Stimulated activated CD4-positive, alpha-beta T cell treated with anti-CD3 and anti-CD28 coated beads, TNF-alpha, amount 100 ng/mL, for 1 hour (primary cell): Measurements from ENCODE around the gene ZBTB40.

Experiments
- DNase-seq, 3 donors: peaks; one replicate each; pipeline ENCODE4 v3.0.0-alpha.2; 2020; ENCODE audit warnings: low read depth in 3 of 3, low spot score in 1 of 3

Gene ZBTB40

DNA sequence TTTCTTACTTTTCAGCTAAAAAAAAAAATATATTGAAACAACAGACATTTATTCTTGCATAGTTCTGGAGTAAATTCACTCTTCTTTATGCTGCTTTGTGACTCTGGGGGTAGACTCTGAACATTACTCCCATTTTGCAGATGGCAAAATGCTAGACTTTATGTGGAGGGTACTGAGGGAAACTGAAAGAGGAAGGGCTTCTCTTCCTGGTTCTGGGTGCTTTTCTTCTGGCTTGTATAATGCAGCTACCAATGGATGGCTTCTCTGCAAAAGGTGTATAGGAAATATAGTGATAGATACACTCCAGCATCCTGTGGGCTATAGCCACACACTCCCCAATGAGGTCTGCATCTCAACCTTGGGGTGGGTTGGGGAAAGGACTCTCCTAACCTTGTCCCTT is 19.7 kb upstream of the ZBTB40 start:
- DNase-seq, result no peak

DNA sequence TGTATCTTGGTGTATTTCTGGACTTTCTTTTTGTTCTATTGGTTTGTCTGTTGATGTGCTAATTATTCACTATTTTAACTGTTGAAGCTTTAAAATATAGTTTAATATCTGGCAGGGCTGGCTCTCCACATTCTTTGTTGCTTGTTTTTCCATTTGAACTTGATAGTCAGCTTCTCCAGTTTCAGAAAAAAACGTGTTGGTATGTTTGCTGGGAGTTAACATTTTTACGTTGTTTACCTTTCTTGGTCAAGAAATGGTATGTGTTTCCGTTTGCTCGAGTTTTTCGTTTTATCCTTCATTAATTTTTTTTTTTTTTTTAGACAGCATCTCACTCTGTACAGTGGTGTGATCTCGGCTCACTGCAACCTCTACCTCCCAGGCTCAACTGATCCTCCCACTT is 16.9 kb upstream of the ZBTB40 start:
- DNase-seq, result no peak

DNA sequence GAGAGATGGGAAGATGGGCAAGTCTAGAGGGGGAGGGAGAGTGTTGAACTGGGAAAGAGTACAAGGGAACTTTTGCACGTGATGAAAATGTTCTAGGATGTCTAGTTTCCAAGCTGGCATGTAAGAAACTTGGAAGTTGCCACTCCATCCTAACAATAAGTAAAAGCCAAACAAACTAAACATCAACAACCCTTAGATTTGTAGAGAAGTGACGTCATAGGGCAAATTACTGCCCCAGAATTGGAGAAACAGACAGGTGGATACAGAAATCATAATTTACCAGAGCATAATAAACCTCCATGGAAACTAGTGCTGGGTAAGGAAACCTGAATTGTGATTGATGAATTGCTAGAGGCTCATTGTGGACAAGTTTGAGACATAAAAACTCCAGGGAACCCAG is 14.7 kb upstream of the ZBTB40 start:
- no peak for DNase-seq

DNA sequence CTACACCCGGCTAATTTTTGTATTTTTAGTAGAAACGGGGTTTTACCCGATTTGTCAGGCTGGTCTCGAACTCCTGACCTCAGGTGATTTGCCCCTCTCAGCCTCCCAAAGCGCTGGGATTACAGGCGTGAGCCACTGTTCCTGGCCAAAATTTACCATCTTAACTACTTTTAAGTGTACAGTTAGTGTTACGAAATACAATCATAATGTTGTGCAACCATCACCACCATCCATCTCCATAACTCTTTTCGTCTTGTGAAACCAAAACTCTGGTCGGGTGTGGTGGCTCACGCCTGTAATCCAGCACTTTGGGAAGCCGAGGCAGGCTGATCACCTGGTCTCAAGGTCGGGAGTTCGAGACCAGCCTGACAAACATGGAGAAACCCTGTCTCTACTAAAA is 14.1 kb upstream of the ZBTB40 start:
- no peak for DNase-seq

DNA sequence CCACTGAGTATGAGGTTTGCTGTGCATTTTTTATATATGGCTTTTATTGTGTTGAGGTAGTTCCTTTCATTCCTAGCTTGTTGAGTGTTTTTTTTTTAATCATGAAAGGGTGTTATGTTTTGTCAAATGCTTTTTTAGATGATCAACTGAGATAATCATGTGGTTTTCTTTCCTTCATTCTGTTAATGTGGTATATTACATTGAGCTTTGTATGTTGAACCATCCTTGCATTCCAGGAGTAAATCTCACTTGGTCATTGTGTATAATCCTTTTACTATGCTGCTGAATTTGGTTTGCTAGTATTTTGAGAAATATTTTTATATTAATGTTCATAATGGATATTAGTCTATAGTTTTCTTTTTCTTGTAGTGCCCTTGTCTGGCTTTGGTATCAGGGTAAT is 11.1 kb upstream of the ZBTB40 start:
- no peak for DNase-seq

DNA sequence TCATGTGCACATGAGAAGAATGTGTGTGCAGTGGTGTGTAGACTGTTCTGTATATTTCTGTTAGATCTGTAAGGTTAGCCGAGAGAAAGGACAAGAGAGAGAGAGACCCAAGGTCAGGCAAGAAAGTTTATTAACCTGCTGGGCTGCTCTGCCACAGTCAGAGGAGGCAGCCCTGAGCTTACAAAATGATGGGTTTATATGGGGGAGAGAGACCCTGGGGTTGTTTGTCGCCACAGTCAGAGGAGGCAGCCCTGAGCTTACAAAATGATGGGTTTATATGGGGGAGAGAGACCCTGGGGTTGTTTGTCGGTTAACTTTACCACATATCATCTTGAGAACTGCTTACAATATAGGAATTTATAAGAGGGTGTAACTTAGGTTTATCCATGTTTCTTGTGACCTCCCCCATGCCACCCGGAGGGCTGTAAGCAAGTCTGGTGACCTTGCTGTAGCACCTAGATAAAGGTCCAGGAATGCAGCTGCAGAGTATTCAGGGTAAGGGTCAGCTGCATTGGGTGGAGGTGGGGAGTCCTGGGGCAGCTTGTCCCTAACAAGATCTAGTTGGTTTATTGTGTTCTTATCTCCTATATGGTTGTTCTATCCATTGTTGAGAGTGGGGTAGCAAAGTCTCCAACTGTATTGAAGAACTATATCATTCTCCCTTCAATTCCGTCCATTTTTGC is 9.3 kb upstream of the ZBTB40 start:
- DNase-seq, result no peak

DNA sequence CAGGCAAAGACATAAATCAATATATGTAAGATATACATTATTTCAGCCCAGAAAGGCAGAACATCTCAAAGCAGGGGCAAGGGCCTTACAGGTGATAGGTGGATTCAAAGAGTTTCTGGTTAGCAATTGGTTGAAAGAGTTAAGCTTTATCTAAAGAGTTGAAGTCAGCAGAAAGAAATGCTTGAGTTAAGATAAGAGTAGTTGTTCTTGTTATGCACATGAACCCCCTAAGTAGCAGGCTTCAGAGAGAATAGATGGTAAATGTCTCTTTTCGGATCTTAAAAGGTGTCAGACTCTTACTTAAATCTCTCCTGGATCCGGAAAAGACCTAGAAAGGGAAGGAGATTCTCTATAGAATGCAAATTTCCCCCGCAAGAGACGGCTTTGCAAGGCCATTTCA is 8.3 kb upstream of the ZBTB40 start:
- DNase-seq, result no peak

DNA sequence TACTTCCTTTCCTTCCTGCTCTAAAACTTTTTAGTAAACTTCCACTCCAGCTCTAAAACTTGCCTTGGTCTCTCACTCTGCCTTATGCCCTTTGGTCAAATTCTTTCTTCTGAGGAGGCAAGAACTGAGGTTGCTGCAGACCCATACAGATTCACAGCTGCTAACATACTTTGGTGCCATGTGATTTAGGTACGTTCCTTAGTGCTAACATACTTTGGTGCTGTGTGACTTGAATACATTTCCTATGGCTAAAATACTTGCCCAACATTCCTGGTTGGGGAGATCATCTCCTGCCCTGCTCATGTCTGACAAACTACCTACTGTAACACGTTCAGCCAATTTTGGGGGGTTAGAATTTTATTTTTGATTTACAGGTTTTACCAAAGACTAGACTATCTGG is 6.8 kb upstream of the ZBTB40 start:
- no peak for DNase-seq

DNA sequence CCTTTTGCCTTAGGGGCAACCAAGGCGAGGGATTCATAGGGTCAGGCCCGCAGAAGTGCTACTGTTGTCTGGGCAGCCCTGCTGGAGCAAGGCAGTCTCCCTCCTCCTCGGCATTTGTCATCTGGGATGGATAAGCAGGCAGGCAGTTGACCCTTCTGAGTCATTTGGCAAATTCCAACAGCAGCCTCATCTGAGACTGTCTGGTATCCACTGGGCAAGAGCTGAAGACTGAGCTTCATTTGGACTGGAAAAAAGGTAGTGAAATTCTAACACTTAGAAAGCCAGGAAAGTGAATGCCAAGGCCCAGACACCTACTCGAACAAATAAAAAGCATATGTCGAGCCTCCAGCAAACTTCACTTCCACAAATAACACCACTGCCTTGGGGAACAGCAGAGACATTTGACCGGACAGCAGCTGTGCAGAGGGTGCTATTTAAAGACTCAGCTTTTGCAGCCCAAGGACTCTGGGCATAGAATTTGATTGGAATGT is 4.0 kb upstream of the ZBTB40 start:
- DNase-seq, result no peak

DNA sequence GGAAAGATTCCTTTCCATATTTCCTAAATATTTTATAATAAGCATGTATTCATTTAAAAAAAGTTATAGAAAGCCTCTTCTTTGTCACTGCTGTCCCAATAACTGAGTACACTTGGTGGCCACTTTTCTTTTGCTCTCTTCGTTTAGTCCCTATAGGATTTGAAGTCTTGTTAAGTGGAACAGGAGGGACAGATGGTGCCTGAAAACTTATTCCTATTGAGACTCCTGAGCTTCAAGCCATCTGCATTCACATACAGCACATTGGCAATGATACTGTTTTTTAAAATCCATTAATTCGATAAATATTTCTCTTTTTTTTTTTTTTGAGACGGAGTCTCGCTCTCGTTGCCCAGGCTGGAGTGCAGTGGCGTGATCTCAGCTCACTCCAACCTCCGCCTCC is 2.0 kb upstream of the ZBTB40 start:
- no peak for DNase-seq

DNA sequence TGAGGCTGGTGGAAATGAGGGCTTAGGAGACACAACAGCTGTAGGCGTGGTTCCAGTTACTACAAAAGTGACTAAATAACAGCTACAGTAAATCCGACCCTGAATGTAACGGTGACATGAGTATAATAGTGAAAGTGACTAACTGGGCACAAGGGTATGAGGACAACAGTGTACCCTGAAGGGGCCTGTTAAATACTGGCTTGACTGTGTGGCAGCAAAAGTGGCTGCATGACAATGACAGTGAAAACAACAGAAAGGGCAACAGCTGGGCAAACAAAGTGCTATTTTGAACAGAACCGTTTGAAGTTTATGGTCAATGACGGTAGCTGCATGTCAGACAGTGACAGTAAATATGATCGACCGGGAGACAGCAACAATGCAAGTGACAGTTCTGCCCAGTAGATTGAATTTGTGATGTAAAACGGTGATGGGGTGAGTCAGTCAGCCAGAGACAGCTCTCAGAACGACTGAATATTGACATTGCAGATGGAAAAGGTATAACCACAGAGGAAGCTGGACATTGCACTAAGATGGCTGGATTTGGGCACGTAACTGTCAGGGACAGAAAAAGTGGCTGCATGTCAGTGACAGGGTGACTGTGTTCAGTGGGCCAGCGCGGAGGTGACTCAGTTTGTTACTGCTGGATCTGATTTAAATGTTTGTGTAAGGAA is 1.2 kb upstream of the ZBTB40 start:
- no peak for DNase-seq

DNA sequence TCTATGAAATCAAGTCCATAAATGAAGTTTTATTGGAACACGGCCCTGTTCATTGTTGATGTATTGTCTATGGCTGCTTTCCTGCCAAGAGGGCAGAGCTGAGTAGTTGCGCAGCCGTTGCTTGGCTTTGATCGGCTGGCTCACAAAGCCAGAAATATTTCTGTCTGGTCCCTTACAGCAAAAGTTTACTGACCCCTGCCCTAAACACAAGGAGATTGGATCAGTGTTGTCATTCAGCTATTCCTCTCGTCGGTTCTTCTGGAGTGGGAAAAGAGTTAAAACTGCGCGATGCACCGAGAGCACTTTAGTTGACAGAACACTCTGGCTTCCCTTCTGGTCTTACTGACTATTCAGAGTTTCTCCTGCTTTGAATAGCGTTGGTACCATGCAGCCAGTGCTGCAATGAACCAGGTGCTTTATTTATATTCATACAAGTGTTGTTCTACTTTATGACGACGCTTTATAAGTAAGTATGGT is 868 bp downstream of the ZBTB40 start:
- no peak for DNase-seq

DNA sequence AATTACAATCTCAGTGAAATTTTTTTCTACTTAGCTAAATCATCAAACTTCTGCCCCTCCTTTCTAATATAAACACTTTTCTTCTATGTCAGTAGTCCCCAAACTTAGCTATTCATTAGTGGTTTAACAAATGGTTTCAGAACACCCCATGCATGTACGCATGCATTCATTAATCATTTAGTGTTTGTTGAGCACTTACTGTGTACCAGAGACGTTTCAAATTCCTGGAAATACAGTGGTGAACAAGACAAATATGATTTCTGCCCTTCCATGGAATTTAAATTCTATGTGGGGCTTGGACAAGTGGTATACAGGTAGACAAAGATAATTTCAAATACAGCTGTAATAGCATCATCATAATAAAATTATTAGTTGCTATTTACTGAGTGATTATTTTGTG is 1.5 kb downstream of the ZBTB40 start:
- no peak for DNase-seq

DNA sequence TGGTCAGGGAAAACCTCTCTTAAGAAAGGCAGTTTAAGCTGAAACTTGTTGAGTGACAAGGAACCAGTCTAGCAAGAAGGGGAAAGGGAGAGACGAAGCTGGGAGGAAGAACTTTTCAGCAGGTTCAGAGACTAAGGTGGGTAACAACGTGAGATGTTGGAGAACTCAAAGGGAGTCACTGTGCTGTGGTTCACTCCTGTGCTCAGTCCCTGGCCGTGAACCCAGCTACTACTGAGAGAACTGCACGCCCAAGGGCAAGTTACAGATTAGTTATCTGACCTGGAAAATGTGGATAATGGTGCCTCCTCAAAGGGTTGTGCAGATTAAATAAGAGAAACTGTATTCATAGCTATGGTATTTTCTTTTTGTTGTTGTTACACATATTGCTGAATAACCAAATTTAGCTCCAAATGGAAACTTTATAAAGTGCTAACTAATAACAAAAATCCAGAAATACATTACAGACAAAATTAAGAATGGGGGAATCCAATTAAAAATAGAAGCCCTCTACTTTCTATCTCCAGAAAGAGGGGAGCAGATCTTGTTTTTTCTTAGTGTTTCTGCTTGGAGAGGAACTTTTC is 2.9 kb downstream of the ZBTB40 start:
- no peak for DNase-seq

DNA sequence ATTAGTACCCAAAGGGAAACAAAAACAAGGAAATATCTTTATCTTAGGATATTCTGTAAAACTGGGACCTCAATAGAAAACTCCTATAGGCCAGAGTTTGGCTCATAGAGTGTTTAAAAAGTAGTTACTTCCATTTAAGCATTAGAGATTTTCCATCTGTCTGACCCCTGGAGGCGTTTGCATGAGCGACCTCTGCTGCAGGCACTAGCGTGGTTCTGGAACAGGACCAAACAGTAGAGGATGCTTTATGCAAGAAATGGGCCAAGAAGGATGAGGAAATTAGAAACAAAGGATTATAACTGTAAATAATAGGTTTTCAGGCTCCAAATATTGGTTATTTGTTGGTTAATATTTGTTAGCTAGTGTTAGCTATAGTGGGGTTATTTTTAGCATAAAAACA is 5.7 kb downstream of the ZBTB40 start:
- DNase-seq, result no peak

DNA sequence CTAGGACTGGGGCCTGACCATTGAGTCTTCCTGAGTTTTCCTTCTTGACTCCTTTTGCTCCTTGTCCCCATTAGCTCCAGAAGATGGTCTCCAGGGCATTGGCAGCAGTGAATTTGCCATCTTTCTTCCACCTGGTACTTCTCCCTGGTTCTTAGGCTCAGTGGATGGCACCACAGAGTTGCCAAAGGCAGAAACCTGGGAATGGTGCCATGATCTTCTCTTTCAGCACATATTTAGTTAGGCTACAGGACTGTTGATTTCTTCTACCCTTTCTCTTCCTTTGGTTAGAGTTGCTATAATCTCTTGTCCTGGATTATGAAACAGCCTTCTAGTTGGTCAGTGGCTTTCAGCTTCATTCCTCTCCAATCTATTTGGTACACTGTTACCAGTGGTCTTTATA is 6.2 kb downstream of the ZBTB40 start:
- DNase-seq, result no peak

DNA sequence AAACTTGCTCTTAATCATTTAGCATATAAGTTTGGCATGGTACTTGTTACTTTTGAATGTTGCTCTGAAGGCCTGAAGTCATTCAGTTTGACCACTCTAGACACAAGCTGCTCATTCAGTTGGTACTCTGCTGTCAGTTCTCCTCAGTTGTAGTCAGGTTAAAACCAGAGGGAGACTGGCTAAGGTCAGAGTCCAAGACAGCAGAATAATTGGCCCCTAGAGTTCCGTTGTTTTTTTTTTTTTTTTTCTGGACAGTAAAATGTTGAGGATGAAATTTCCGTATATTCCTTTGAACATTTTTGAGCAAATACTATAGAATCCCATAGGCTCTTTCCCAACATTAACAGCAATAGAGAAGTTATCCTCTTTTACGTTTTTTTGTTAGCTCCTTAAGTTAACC is 9.4 kb downstream of the ZBTB40 start:
- DNase-seq, result no peak

DNA sequence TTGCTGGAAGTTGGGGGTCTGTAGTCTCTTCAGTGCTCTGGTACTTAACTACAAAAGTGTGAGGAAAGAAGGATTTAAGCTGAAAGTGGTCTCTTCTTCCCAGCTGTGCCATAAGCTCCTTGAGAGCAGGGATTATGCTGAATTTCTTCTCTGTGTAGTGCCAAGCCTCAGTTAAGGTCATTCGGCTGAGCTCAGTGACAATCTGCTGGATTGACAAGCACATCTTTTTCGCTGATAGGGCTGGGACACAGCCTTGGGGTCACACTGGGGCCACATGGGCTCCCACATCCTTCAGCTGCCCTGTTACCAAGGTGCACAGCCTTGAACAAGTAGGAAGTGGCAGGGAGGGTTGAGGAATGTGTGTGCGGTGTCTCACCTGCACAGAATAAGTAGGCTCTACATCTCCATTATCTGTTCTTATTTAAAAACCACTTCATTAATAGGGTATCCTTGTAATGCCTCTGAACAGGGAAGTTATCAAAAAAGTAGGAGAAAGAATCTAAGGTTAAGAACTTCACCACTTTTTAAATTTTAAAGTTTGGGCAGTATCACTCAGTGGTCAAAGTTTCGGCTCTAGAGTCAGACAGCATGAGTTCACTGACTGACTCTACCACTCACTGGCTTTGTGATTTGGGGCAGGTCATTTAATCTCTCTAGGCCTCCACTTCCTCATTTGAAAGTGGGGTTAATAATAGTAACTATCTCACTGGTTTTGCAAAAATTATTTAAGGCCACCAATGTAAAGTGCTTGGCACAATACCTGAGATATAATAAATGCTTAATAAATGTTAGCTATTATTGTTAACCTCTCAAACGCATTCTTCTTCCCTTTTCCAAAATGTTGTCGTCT is 10.3 kb downstream of the ZBTB40 start:
- no peak for DNase-seq

DNA sequence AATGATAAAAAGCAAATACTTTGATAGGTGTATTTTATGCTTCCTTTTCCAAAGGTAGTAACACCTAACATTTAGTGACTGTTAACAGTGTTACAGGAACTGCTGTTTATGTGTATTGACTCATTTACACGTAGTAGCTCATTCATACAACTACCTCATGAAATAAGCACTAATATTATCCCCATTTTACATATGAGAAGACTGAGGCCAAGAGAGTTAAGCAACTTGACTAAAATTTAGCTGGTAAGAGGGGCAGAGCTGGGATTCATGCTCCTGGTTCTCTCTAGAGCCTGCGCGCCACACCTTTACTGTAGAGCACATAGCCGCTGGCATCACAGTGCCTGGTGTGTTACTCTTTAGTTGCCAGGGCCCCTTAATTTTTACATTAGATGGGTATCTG is 11.3 kb downstream of the ZBTB40 start:
- no peak for DNase-seq

DNA sequence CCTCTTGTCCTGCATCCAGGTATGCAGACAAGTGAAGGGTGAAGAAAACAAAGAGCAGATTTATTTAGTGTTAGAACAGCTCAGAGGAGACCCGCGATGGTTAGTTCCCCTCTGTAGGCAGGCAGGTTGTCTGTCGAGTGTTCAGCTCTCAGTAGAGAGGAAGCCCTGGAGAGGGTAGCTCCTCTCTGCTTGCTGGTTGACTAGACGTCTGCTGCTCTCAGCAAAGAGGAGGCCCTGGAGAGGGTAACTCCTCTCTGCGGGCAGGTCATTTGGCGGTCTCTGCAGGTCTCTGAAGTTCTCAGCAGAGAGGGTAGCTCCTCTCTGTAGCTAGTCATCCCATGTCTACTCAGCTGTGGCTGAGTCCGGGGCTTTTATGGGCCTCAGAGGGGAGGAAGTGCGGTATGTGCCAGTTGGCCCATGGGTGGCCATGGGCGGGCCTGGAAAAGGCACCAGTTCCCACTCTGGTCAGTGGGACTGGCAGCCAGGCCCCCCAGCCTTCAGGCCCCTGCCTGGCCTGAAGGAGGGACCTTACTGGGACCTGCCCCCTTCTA is 13.4 kb downstream of the ZBTB40 start:
- no peak for DNase-seq

DNA sequence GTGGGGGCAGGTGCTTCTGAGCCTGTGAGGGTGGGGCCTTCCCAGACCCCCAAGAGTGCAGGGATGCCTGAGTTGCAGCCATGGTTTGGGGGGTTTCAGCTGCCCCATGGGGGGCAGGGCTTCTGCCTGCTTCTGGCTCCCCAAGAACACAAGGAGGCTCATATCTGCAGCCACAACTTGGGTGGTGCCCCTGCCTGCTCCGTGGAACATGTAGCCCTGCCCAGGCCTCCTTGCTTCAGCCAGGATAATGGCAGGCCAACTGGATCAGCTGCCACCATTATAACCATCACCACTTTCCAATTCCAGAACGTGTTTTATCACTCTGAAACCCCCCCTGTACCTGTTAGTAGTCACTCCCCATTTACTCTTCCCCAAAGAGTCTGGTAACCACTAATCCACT is 14.0 kb downstream of the ZBTB40 start:
- no peak for DNase-seq
